PFSK-1 (cell line): Measurements from ENCODE around the gene IL34.

Experiments used
- FOXP2 ChIP-seq: optimal IDR thresholded peaks from 2 replicates; pipeline ENCODE3; 2011; ENCODE audit warnings: borderline replicate concordance, control low read depth, inconsistent platforms; ENCODE audit not compliant: insufficient read depth; ENCODE audit errors: extremely low read length, extremely low read depth
- POLR2AphosphoS5 ChIP-seq: IDR thresholded peaks from 2 replicates; pipeline ENCODE4 v1.6.1; 2012; ENCODE audit warnings: low read depth, mild to moderate bottlenecking, control low read depth, low read length, moderate library complexity
- SIN3A ChIP-seq: IDR thresholded peaks from 2 replicates; pipeline ENCODE4 v1.6.1; 2012; ENCODE audit warnings: mild to moderate bottlenecking, low read length, moderate library complexity, borderline replicate concordance; ENCODE audit not compliant: insufficient read depth
- TAF1 ChIP-seq: IDR thresholded peaks from 2 replicates; pipeline ENCODE4 v1.6.1; 2012; ENCODE audit warnings: low read length, control low read depth, borderline replicate concordance; ENCODE audit not compliant: insufficient read depth
- TF ChIP-seq, protein P1 (sequence below), 2 experiments: IDR thresholded peaks; 2 replicates each; pipeline versions ENCODE4 v1.6.1 to v1.8.0; 2011 to 2012; ENCODE audit warnings: low read depth in 2 of 2, low read length in 2 of 2, control low read depth in 1 of 2, inconsistent platforms in 1 of 2, mild to moderate bottlenecking in 1 of 2, moderate library complexity in 1 of 2; ENCODE audit not compliant: insufficient read depth in 1 of 2

Gene IL34

GRCh38 chr16:70601576-70602575 lies 44.5 kb upstream of the IL34 start:
- TF ChIP-seq, protein P1, sequence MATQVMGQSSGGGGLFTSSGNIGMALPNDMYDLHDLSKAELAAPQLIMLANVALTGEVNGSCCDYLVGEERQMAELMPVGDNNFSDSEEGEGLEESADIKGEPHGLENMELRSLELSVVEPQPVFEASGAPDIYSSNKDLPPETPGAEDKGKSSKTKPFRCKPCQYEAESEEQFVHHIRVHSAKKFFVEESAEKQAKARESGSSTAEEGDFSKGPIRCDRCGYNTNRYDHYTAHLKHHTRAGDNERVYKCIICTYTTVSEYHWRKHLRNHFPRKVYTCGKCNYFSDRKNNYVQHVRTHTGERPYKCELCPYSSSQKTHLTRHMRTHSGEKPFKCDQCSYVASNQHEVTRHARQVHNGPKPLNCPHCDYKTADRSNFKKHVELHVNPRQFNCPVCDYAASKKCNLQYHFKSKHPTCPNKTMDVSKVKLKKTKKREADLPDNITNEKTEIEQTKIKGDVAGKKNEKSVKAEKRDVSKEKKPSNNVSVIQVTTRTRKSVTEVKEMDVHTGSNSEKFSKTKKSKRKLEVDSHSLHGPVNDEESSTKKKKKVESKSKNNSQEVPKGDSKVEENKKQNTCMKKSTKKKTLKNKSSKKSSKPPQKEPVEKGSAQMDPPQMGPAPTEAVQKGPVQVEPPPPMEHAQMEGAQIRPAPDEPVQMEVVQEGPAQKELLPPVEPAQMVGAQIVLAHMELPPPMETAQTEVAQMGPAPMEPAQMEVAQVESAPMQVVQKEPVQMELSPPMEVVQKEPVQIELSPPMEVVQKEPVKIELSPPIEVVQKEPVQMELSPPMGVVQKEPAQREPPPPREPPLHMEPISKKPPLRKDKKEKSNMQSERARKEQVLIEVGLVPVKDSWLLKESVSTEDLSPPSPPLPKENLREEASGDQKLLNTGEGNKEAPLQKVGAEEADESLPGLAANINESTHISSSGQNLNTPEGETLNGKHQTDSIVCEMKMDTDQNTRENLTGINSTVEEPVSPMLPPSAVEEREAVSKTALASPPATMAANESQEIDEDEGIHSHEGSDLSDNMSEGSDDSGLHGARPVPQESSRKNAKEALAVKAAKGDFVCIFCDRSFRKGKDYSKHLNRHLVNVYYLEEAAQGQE (IDR thresholded peaks at IDR 0.05; ENCODE audit: insufficient read depth in 1 of 2, low read depth in 2 of 2, low read length in 2 of 2): no peak
- TF ChIP-seq SIN3A: no peak
- no peak for TF ChIP-seq FOXP2
- TF ChIP-seq TAF1: no peak
- no peak for TF ChIP-seq POLR2AphosphoS5

- TF ChIP-seq, protein P1 (IDR thresholded peaks at IDR 0.05; ENCODE audit: insufficient read depth in 1 of 2, low read depth in 2 of 2, low read length in 2 of 2): no peak
- no peak for TF ChIP-seq TAF1
- TF ChIP-seq FOXP2: no peak
- no peak for TF ChIP-seq SIN3A
- no peak for TF ChIP-seq POLR2AphosphoS5
These were observed 43.5 kb upstream of the IL34 start for GRCh38 chr16:70602831-70603230.

- TF ChIP-seq, protein P1 (IDR thresholded peaks at IDR 0.05; ENCODE audit: insufficient read depth in 1 of 2, low read depth in 2 of 2, low read length in 2 of 2): no peak
- TF ChIP-seq SIN3A: no peak
These were observed 41.7 kb upstream of the IL34 start for GRCh38 chr16:70604407-70605282.

GRCh38 chr16:70605283-70605657 lies 41.1 kb upstream of the IL34 start:
- TF ChIP-seq, protein P1 (IDR thresholded peaks at IDR 0.05; ENCODE audit: insufficient read depth in 1 of 2, low read depth in 2 of 2, low read length in 2 of 2): no peak
- TF ChIP-seq TAF1 (no peak), SIN3A (no peak), FOXP2 (no peak), POLR2AphosphoS5 (no peak)
